HCT116 (cell line): ENCODE results near the gene IL17RA. TPM values are rescaled to one million over a fixed set of nuclear protein-coding genes. Genes with fewer than 3 reads are reported as not detected.

Experiments used
- ATAC-seq: fragments of 200-7000 bp; cut with Tn5 transposase; 2 replicates; pipeline ENCODE4 v1.9.1; 2020; ENCODE audit warnings: mild to moderate bottlenecking, moderate library complexity
- BruUV-seq: library from RNA; stranded (reverse); fragments of 400-500 nt; replicated peaks from 2 replicates; lab custom pipeline; 2021; lab: Mats Ljungman, UMichigan
- CTCF ChIA-PET: fragments of 300-600 bp; sonication (Branson Sonifier 250); formaldehyde crosslinking; loops from one replicate; lab custom pipeline; 2021; ENCODE audit warnings: antibody characterized with exemption; lab: Charles Lee
- POLR2A ChIA-PET: fragments of 300-600, 350-600 bp; sonication (Branson Sonifier 250); formaldehyde crosslinking; loops from one replicate; lab custom pipeline; 2021; ENCODE audit warnings: antibody characterized with exemption; lab: Charles Lee
- RAD21 ChIA-PET, 2 experiments: fragments of 300-600 bp; sonication (Branson Sonifier 250); formaldehyde crosslinking; loops; one replicate each; lab custom pipeline; 2023; ENCODE audit warnings: low total read pairs in 2 of 2; ENCODE audit not compliant: uncharacterized antibody in 2 of 2, unreplicated experiment in 2 of 2, low non-redundant PET in 1 of 2; lab: Charles Lee
- DNase-seq: peaks from one replicate; pipeline ENCODE4 v3.0.0-alpha.2; 2010; ENCODE audit warnings: low read depth, low spot score
- H2AFZ ChIP-seq: fragments of 200-600 bp; shearing (Covaris generic), sonication (generic); 2 replicates; pipeline ENCODE4 v1.6.1; 2017; ENCODE audit warnings: low read depth, mixed run types, mixed read lengths, antibody characterized with exemption, low read length; ENCODE audit not compliant: poor library complexity, severe bottlenecking
- H3K27ac ChIP-seq: 2 replicates; pipeline ENCODE4 v1.5.1; 2012; ENCODE audit warnings: low read depth, low read length
- H3K27me3 ChIP-seq: fragments of 200-600 bp; sonication (generic); 2 replicates; pipeline ENCODE4 v1.6.1; 2016; ENCODE audit warnings: mixed run types, low read length, mixed read lengths; ENCODE audit not compliant: insufficient read depth
- H3K36me3 ChIP-seq, 2 experiments: fragments of 200-500 bp in 1 of 2; fragments of 200-600 bp in 1 of 2; sonication (Bioruptor generic) in 1 of 2; sonication (generic) in 1 of 2; 2 replicates each; pipeline versions ENCODE4 v1.5.1 to v1.6.1; 2014 to 2016; ENCODE audit warnings: low read length in 2 of 2, inconsistent platforms in 1 of 2, mixed read lengths in 1 of 2, mixed run types in 1 of 2; ENCODE audit not compliant: insufficient read depth in 2 of 2, control insufficient read depth in 1 of 2
- H3K4me1 ChIP-seq, 2 experiments: fragments of 200-600 bp in 1 of 2; sonication (generic) in 1 of 2; 2 replicates each; pipeline versions ENCODE4 v1.5.1 to v1.6.1; 2012 to 2017; ENCODE audit warnings: low read length in 2 of 2, inconsistent platforms in 1 of 2, mild to moderate bottlenecking in 1 of 2, mixed read lengths in 1 of 2, mixed run types in 1 of 2, moderate library complexity in 1 of 2; ENCODE audit not compliant: insufficient read depth in 2 of 2, control insufficient read depth in 1 of 2
- H3K4me2 ChIP-seq: fragments of 200-600 bp; sonication (generic); 2 replicates; pipeline ENCODE4 v1.6.1; 2017; ENCODE audit warnings: mixed run types, low read length, mixed read lengths
- H3K4me3 ChIP-seq, 2 experiments: fragments of 200-600 bp in 1 of 2; sonication (generic) in 1 of 2; replicated peaks in 1 of 2; 2 replicates each; pipeline ENCODE4 v1.5.1; 2011 to 2016; ENCODE audit warnings: low read length in 2 of 2, control low read depth in 1 of 2, low read depth in 1 of 2, mild to moderate bottlenecking in 1 of 2, mixed read lengths in 1 of 2, mixed run types in 1 of 2
- H3K79me2 ChIP-seq: fragments of 200-600 bp; sonication (generic); 2 replicates; pipeline ENCODE4 v1.6.1; 2017; ENCODE audit warnings: mild to moderate bottlenecking, mixed run types, low read length, moderate library complexity, mixed read lengths; ENCODE audit not compliant: insufficient read depth
- H3K9ac ChIP-seq: fragments of 200-600 bp; sonication (generic); 2 replicates; pipeline ENCODE4 v1.6.1; 2016; ENCODE audit warnings: low read length, mixed read lengths
- H3K9me2 ChIP-seq: fragments of 200-600 bp; sonication (generic), shearing (Covaris generic); 2 replicates; pipeline ENCODE4 v1.6.1; 2017; ENCODE audit warnings: mixed run types, mild to moderate bottlenecking, moderate library complexity; ENCODE audit not compliant: insufficient read depth
- H3K9me3 ChIP-seq, 2 experiments: fragments of 200-500 bp in 1 of 2; fragments of 200-600 bp in 1 of 2; sonication (Bioruptor generic) in 1 of 2; sonication (generic) in 1 of 2; 2 replicates each; pipeline ENCODE4 v1.6.1; 2014 to 2017; ENCODE audit warnings: low read length in 2 of 2, mixed read lengths in 2 of 2, inconsistent platforms in 1 of 2, low read depth in 1 of 2, mild to moderate bottlenecking in 1 of 2, mixed run types in 1 of 2, moderate library complexity in 1 of 2; ENCODE audit not compliant: control insufficient read depth in 1 of 2, insufficient read depth in 1 of 2
- H4K20me1 ChIP-seq: fragments of 200-600 bp; sonication (generic), shearing (Covaris generic); 2 replicates; pipeline ENCODE4 v1.6.1; 2017; ENCODE audit warnings: mixed run types, mild to moderate bottlenecking, moderate library complexity; ENCODE audit not compliant: insufficient read depth
- CEBPB ChIP-seq: IDR thresholded peaks from 2 replicates; pipeline ENCODE4 v1.6.1; 2012; ENCODE audit warnings: low read depth
- EZH2 ChIP-seq: fragments of 200-600 bp; sonication (generic); IDR thresholded peaks from 2 replicates; pipeline ENCODE4 v1.6.1; 2017; ENCODE audit warnings: antibody characterized with exemption, mixed run types
- POLR2A ChIP-seq: IDR thresholded peaks from 2 replicates; pipeline ENCODE4 v1.7.0; 2011; ENCODE audit warnings: borderline replicate concordance; ENCODE audit not compliant: insufficient read depth, insufficient read length; ENCODE audit errors: extremely low read depth
- POLR2AphosphoS5 ChIP-seq: IDR thresholded peaks from 2 replicates; pipeline ENCODE4 v1.6.1; 2011; ENCODE audit warnings: mild to moderate bottlenecking, low read depth, low read length, moderate library complexity
- RAD21 ChIP-seq: IDR thresholded peaks from 2 replicates; pipeline ENCODE4 v1.6.1; 2012; ENCODE audit warnings: low read depth, mild to moderate bottlenecking
- REST ChIP-seq: IDR thresholded peaks from 2 replicates; pipeline ENCODE4 v1.6.1; 2012; ENCODE audit warnings: low read depth
- SP1 ChIP-seq: IDR thresholded peaks from 2 replicates; pipeline ENCODE4 v1.6.1; 2012; ENCODE audit warnings: low read depth
- ZBTB33 ChIP-seq: IDR thresholded peaks from 2 replicates; pipeline ENCODE4 v1.6.1; 2011; ENCODE audit warnings: mild to moderate bottlenecking, low read length, moderate library complexity; ENCODE audit not compliant: insufficient replicate concordance; ENCODE audit errors: extremely low read depth
- intact Hi-C: fragments of 100-400 bp; cut with micrococcal nuclease; formaldehyde crosslinking; loops from 2 replicates; pipeline ENCODE4 v1.10.0; 2022
- total RNA-seq: library from RNA; stranded (reverse); gene quantifications from one replicate; pipeline ENCODE4 v1.2.1, GENCODE V29; 2021; ENCODE audit not compliant: unreplicated experiment

The IL17RA gene
- total RNA-seq, 1 experiment from 2014 or later = 17.3 TPM

- ChIA-PET POLR2A (no interaction called here), CTCF (interaction anchor here (11.1 kb wide), 1 partner anchor 15 kb away, joined by 125 read pairs; no protein-coding TSS in a partner anchor), RAD21 (interaction anchor here in 1 of 2 experiments (0.8 kb wide), 1 partner anchor 56 kb away, joined by 3 read pairs; no protein-coding TSS in a partner anchor)
- Histone ChIP-seq H3K4me1 (peaks cover 16 to 27% of the 10 kb centered on the region in 2 experiments), H3K4me3 (peak overlapping the region; percentile 71 to 78), H3K9me3 (no peaks in the 10 kb centered on the region), H2AFZ (no peak overlapping the region), H3K4me2 (peak overlapping the region; percentile 82), H3K79me2 (peaks cover 58% of the 10 kb centered on the region), H3K27me3 (no peaks in the 10 kb centered on the region), H3K36me3 (peaks cover 2 to 8% of the 10 kb centered on the region in 2 experiments; a peak in 1 of 4 replicates), H3K27ac (peak overlapping the region; percentile 94), H3K9me2 (no peaks in the 10 kb centered on the region)
- DNase-seq (no peak), ATAC-seq (no peak)
- intact Hi-C loops = loop anchor here (5.0 kb wide), 1 partner anchor 344 kb away; no protein-coding TSS in a partner anchor
- no TSS peak for BruUV-seq
- TF ChIP-seq SP1 = no peak
- no peak for TF ChIP-seq ZBTB33
- no peak for TF ChIP-seq RAD21
- no peak for TF ChIP-seq POLR2A
- TF ChIP-seq REST = no peak
- TF ChIP-seq EZH2 = no peak
- no peak for TF ChIP-seq CEBPB
- no peak for TF ChIP-seq POLR2AphosphoS5
- TF ChIP-seq, all 23 proteins: peak for 0
- peak overlapping the region; percentile 93 for H3K9ac ChIP-seq
- H4K20me1 ChIP-seq = no peaks in the 10 kb centered on the region
Measured at GRCh38 chr22:17158176-17158567, 73.4 kb downstream of the IL17RA start.
